GM18861 (cell line): Measurements from ENCODE around the gene KCTD18.

ENCODE experiments used
- ATAC-seq: cut with Tn5 transposase; IDR thresholded peaks from one replicate; pipeline ENCODE4 v1.9.1; 2021; ENCODE audit not compliant: unreplicated experiment

KCTD18 gene

DNA sequence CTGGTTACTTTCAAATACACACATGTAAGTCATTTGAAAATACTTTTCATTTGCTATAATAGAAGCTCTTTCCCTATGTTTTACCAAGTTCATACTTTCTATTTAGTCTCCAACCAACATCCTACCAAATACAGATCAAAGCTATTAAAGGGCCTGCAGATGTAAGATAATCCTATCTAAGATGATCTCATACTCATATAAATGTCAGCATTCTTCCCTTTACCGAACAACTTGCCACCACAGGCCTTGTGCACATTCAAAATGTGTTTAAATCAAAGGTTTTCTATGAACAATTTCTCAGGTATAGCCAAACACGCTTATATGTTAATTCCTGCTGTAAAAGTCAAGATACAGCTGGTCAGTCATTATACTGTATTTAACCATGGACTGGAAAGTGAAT, 23.3 kb downstream of the KCTD18 start:
- ATAC-seq, result no peak

DNA sequence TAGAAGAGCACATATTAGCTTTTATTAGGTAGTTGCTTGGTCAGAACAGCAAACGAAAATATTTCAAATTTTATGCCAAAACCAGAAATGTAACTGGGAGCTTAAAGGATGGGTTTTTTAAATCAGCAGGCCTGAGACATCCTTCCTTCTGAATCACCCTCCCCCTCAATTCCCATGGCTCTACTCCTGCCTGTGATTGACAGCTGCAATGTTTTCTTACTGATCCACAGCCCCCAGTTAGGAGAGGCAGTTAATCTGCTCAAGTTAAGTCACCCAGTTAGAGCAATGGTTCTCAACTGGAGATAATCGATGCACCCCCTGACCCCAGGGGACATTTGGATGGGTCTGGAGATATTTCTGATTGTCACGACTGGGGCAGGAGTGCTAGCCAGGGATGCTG, 24.9 kb downstream of the KCTD18 start:
- no peak for ATAC-seq

DNA sequence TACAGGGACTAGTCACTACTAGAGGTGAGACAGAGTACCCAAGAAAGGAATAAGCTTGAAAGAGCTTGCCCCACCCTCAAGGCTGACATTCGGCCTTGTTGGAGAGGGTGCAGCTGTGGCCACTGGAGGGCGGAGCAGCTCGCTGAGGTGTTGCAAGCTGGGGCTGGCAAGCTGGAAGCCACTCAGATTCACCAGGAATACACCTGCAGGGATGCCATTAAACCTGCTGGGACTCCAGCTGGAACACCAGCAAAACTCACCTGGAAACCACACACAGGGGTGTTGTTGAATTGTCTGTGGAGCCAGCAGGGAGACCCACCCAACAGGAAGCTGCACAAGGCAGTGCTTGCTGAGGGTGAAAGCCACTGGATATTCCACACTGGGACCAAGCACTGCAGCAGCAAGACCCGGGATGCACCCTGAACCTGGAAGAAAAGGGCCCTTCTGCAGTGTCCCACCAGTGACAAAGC, 26.1 kb downstream of the KCTD18 start:
- no peak for ATAC-seq

DNA sequence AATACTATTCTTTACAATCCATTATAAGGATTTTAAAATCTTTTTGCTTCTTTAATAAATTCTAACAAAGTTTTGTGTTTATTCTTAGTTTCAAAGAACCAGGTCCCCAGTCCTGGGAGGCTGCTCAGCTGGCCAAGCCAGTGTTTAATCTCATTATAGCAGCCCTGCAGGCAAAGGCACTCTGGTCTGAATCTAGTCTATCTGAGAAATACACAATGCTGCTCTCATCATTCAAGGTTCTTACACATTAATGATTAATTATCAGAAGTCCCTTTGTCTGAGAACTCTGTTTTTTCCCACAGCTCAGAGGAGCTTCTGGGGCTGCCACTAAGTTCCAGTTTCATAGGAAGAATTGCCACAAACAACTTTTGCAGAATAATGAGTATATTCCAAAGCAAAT, 27.7 kb downstream of the KCTD18 start:
- peak; percentile 77 for ATAC-seq

DNA sequence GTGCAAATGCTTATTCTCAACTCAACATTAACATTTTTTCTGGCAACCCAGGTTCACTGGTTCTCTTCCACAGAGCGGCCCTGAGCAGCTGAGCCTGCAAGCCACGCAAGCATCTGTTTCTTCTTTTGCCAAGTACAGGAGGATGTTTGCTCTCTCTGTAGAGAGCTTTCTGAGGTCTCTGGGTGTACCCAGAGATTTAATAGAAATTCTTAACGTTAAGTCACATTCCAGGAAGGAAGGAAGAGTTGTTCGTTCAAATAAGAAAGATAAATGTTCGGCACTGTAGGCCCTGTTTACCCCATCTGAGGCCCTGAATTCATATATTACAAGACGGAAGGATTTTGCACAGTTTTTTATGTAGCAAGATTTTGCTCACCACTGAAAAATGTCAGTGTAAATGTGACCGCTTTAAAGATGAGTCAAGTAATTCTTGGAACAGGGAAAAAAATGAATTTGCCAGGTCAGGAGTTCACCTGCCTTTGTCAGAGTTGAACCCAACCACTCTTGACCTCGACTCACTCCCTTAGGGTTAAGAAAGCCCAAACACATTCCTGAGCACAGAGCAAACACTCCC, 30.1 kb downstream of the KCTD18 start:
- no peak for ATAC-seq

DNA sequence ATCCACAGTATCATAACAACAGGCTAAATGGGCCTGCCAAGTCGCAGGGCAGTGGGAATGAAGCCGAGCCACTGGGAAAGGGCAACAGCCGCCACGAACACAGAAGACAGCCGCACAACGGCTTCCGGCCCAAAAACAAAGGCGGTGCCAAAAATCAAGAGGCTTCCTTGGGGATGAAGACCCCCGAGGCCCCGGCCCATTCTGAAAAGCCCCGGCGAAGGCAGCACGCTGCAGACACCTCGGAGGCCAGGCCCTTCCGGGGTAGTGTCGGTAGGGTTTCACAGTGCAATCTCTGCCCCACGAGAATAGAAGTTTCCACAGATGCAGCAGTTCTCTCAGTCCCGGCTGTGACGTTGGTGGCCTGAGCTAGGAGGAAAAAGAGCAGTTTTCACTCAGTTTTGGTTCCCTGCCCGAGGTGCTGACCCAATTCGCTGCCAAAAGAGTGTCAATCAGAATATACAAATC, 32.2 kb downstream of the KCTD18 start:
- ATAC-seq, result no peak

DNA sequence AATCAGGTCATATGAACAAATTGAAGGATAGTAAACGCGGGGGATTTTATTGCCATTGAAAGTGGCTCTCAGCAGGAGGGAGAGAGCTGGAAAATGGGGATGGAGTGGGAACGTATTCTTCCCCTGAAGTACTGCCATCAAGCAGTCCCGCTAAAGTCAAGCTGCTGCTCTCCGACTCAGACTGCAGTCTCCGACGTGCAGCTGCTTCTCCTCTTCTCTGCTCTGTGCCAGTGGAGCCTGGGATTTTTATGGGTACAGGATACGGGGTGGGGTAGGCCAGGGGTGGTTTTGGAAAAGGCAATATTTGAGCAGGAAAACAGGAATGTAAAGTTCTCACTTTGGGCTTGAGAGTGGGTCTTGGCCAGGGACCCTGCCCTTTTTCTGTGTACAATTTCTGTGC, 33.0 kb downstream of the KCTD18 start:
- ATAC-seq, result no peak

DNA sequence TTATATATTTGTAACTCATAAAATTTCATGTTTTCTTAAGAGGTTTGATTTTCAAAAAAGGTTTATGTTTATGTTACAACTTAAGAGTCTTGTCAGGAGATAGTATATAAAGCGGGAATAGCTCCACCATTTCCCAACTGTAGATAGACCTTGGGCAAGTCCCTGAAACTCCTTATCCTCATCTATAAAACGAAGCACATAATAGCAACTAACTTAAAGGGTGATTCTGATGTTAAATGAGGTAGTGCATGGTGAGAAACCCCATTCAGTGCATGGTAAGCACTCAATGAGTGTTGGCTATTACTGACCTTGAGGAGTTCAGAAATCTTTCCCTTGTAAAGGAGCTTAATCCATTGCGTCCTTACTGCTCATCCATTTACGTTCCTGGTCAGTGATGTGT, 34.1 kb downstream of the KCTD18 start:
- ATAC-seq, result no peak

DNA sequence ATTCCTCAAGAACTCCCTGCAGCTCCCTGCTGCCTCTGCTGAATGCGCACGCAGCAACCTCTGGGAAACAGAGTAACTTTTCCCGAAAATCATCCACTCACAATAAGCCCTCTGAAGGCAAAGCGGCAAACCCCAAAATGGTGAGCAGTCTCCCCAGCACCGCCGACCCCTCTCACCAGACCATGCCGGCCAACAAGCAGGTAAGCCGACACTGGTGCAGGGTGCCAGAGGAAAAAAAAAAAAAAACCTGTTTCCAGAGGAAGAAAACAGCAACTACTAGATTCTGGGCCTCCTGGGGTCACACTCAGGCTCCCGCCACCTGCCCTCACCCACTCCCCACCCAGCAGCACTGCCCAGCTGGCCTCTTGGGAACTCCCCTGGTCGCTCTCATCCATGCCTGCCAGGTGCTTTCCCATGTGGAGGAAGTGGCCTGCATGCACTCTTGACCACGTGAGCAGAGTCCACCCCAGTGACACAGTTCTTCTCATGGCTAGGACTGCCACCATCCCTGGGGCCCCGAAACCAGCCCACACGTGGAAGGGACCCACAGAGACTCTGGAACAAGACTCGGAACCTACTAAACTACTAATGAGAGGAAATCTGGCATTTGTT, 36.9 kb downstream of the KCTD18 start:
- ATAC-seq, result no peak

DNA sequence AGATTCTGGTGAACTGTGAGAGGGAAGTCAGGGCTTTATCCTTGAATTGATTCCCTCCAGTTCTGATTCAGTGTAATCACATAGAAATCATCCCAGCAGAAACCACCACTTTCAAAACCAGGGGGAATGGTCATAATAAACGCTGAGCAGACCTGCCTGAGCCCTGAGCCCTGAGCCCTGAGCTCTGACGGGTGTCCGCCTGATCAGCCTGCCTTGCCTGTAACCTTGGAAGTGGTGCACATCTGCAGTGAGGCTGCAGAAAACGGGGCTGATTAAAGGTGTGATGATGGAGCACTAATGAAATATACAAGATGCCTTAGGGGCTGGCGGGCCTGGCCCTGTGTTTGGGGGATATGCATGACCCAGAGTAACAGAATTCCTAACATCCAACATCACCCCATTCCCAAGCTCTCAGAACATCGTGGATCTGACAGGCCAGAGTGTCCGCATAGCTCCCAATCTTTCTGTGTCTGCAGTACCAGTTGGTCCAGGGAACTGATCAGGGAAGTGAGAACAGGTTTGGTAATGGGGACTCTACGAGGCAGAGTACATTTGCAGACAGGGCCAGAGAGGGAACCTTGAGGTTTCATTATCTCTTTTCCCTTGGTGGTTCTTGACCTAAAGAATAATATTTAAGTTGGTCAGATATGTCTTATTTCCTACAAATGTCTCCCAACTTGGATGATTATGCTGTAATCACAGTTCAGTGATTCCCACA, 37.8 kb downstream of the KCTD18 start:
- peak; percentile 1 for ATAC-seq

DNA sequence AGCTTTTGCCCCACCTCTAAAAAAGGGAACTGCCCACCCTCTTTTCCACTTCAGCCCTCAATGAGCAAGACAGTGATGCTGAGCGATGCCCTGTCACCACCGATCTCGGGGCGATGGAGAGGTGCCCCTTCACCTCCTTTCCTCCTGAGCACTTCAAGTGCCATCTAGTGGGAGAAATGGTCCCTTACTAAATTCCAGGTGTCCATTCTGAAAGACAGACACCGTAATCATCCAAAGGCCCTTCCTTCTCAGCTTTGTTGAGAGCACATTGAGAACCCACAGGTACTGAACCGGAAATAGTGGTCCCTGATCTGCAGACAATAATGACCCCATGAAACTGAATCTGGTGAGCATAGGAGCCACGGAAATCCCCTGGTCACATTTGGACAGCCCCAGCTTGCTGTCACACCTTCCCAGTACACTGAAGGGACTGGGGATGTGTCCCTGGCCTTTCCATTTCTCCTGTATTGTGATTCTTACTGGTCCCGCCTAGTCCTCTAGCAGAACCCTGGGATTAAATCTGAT, 38.5 kb downstream of the KCTD18 start:
- ATAC-seq, result peak; percentile 66

DNA sequence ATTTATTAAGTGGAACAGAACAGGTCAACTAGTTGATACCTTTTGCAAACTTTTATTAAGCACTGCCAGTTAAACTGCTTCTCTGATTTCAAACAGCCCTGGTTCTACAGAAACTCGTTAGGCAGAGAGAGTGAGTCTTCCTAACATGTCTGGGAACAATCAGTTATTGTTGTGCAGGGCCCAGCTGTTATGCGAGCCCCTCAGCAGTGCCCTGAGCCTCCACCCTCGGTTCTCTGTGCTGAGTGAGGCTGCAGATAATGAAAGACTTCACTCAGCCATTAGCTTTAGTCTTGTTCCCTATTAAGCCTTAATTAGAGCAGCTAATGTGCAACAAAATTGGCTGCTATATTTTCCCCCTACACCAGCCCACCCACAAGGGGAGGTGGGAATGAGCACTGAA, 39.6 kb downstream of the KCTD18 start:
- ATAC-seq, result no peak

DNA sequence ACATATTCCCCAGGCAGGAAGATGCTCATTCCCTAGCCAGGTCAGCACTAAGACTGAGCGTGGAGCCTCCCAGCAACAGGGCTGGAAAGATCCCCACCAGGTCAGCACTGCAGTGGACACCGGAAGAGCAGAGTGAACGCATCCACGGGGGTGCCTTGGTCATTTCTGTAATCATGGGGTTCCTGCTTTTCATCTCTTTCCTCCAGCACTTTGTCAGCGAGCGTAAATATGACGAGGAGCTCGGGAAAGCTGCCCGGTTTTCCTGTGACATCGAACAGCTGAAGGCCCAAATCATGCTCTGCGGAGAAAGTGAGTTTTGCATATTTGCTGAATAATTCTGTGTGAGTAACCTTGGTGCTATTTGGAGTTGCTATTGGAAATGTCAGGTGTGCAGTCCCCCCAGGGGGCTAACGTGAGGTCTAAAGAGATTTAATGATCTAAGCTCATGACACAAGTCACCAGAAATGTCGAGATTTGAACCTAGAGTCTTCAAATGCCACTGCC, 40.1 kb downstream of the KCTD18 start:
- ATAC-seq, result no peak

DNA sequence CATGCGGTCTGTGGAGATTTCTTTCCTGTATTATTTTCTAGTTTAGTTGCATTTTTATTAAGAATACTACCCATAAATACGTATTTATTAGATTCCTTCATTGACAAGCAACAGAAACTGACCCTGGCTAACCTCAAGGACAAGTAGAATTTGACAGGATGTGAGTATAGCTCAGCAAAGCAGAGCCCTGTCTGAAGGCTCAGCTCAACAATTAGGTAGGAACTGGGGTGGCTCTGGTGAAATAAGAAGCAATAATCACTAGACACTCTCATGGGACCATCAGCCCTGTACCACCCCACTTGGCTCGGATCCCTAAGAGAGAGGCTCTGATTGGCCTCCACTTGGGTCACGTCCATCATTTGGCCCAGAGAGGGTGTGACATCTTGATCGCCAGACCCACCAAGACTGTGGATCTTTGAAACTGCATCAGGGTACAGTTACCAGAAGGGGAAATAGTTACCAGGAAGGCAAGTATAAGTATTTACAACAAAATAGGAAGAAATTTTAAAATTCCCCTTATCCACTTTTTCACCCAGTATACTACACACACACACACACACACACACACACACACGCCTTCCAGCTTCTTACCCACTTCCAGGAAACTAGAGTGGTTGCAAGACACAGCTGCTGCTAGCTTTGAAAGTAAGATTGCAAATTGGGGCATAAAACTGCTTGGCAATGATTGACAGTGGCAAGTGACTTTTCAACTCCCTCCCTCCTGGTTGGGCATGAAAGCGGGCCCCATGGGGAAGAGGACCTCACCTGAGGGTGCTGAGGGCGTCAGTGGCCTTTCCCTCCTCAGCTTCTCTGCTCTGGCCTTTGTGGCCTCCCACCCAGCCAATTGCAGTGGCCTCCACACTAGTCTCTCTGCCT, 41.8 kb downstream of the KCTD18 start:
- no peak for ATAC-seq

DNA sequence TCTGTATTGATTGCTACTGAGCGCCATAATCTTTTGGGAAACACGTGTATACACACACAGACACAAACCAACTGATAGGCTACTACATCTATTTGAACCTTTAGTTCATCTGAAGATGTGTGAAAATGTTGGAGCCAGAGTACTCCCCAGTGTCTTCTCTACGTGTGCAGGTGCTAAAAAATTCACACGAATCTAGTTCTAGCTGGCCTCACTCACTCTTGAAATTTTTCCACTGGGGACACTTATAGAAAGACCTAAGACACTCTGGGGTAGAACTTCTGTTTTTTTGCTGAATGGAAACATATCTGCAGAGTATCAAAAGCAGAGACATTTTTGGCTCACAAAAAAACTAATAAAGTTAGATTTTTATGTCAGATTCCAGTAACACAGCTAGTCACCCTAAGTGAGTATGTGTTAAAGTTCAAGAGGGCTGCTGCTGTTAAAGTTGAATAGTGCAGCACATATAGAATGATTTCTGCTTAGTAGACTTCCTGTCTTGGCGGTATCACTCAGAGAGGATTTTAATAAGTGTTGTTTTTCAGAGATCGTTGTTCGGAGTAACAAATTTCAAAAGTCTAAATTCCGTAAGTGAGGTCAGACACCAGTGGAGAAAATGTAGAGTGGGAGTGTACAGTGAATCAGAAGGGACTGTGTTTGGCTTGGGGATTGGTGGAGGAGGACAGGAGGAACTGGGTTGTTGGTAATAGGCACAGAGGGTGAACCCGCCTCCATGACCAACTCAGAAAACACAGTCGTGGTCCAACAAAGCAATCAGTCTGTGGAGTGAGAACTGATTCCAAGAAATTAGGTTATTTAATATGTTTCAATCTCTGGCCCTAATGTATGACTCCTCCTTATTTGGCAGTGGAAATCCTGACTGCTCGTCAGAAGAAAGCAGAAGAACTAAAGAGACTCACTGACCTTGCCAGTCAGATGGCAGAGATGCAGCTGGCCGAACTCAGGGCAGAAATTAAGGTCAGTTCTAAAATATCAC, 43.1 kb downstream of the KCTD18 start:
- ATAC-seq, result no peak

DNA sequence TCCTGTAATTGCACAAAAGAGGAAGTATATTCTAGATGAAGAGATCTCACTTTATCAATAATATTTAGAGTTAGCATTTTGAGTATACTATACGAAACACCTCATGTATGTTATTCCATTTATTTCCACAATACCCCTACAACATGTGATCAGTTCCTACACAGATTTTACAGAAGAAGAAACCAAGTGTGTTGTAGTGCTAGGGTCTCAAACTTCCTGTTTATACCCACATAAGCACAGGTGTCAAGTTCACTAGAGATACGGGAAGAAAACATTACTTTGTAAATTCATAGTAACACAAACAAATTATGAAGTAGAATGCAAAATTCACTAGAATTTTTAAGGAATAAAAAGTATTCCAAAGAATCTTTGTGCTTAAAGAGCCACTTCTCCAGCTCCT, 46.4 kb downstream of the KCTD18 start:
- ATAC-seq, result no peak

DNA sequence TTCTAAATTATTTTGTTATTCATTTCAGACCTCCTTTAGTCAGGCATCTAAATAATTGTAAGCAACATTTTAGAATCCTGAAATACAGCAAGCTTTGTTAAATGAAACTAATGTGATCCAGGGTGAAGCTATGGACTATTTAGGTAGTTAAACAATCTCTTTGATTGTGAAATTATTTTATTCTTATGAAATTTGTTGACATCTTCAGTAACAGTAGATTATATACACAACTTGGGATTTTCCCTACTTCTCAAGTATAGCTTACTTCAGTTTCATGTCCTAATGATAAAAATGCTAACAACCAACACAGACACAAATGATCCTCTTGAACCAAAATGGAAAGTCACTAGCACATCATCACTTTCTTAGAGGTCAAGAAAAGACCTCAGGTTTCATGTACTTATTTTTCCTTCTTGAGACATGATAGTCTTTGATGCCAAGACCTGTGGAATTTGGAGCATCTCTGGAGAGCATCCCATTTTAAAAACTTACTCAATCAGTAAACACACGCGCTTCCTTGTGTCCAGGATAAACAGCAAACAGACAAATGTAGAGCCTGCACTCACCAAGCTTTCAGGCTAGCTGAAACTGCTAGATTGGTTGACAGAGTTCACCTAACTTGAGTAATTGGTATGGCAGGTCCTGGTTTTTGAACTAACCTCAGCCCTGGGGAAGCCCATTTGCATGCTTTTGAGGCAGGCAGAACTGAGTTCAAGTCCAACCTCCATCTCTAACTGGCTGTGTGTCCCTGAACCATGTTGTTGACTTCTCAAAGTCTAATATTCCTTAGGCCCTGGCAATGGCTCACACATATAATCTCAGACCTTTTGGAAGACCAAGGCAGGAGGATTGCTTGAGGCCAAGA, 47.8 kb downstream of the KCTD18 start:
- ATAC-seq, result no peak

DNA sequence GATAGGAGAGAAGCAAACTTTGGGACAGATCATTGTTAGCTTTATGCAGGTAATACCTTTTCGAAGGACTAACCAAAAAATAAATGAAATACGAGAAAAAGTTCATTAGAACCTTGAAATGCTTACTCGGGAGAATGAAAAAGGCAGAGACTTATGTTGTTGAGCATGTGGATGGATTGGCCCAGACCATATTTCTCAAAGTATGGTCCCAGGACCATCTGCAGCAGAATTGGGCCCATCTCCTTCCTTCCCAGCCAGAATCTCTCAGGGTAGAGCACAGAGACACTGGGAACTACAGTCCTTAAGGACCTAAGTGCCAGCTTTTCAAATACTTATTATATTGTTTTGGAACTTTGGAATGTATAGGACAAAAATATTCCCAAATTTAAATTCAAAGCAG, 50.8 kb downstream of the KCTD18 start:
- no peak for ATAC-seq

DNA sequence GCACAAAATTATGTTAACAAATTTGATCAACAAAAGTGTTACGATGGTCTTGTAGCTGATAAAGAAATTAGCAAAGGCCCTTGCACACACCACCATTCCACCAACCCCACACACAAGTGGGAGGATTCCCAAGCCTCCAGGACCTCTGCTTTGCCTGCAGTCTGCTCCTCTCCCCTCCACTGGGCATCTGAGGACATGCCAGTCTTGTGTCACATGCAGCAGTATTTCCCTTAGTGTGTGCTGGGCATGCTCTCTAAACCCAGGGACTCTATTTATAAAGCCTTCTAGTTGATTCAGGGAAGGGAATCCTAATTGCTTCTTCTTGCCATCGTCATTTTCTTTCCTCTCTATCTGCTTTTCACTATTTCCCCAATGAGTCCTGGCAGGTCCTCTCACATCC, 53.3 kb downstream of the KCTD18 start:
- no peak for ATAC-seq
